Mucosa of stomach (tissue), 1 donor: ENCODE measurements around the gene DDX39A.
A peak's percentile ranks its signal among the peaks of the same experiment; 100 is the strongest.
"Not testable (repeated sequence)": the region's sequence is repeated elsewhere in the genome, so short reads cannot be mapped to it uniquely, and the experiment has no call there.

Source experiments
- H3K27me3 ChIP-seq: one replicate; pipeline ENCODE4 v1.7.0; 2013; ENCODE audit warnings: mild to moderate bottlenecking, low read length; ENCODE audit not compliant: control insufficient read depth, insufficient read depth
- H3K36me3 ChIP-seq: one replicate; pipeline ENCODE4 v1.7.0; 2013; ENCODE audit warnings: low read length; ENCODE audit not compliant: control insufficient read depth, insufficient read depth
- H3K4me1 ChIP-seq: one replicate; pipeline ENCODE4 v1.7.0; 2013; ENCODE audit warnings: mild to moderate bottlenecking, low read length; ENCODE audit not compliant: control insufficient read depth, insufficient read depth
- H3K4me3 ChIP-seq: one replicate; pipeline ENCODE4 v1.7.0; 2013; ENCODE audit warnings: low read length
- H3K9ac ChIP-seq: one replicate; pipeline ENCODE4 v1.7.0; 2013; ENCODE audit warnings: mild to moderate bottlenecking, low read length, moderate library complexity
- H3K9me3 ChIP-seq: one replicate; pipeline ENCODE4 v1.7.0; 2013; ENCODE audit warnings: mild to moderate bottlenecking, low read length, moderate library complexity; ENCODE audit not compliant: control insufficient read depth
- donor health status: Pancreatic carcinoma.

Gene DDX39A

DNA sequence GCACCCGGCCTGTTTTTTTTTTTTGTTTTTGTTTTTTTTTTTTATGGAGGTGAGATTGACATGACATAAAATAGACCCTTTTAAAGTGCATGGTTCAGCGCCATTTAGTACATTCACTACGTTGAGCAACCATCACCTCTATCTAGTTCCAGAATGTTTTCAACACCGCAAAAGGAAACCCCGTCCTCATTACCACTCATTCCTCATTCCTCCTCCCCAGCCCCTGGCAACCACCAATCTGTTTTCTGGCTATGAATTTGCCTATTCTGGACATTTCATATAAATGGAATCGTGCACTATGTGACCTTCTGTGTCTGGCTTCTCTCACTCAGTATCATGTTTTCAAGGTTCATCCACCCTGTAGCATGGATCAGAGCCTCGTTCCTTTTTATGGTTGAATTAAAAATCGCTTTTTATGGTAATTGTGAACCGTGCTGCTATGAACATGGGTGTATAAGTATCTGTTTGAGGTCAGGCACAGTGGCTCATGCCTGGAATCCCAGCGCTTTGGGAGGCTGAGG, 47.8 kb downstream of the DDX39A start:
- H3K27me3 ChIP-seq: no peaks in the 10 kb centered on the region
- H3K9me3 ChIP-seq: no peaks in the 10 kb centered on the region
- H3K4me3 ChIP-seq: no peak overlapping the region
- H3K9ac ChIP-seq: no peak overlapping the region
- peaks cover 13% of the 10 kb centered on the region for H3K4me1 ChIP-seq
- no peaks in the 10 kb centered on the region for H3K36me3 ChIP-seq

DNA sequence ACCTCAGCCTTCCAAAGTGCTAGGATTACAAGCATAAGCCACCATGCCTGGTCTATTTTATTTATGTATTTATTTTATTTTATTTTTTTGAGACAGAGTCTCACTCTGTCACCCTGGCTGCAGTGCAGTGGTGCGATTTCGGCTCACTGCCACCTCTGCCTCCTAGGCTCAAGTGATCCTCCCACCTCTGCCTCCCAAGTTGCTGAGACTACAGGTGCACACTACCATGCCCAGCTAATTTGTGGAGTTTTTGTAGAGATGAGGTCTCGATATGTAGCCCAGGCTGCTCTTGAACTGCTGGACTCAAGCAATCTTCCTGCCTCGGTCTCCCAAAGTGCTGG, 48.2 kb downstream of the DDX39A start:
- no peak overlapping the region for H3K4me3 ChIP-seq
- H3K36me3 ChIP-seq: no peaks in the 10 kb centered on the region
- H3K4me1 ChIP-seq: peaks cover 15% of the 10 kb centered on the region
- no peaks in the 10 kb centered on the region for H3K9me3 ChIP-seq
- no peaks in the 10 kb centered on the region for H3K27me3 ChIP-seq
- no peak overlapping the region for H3K9ac ChIP-seq

DNA sequence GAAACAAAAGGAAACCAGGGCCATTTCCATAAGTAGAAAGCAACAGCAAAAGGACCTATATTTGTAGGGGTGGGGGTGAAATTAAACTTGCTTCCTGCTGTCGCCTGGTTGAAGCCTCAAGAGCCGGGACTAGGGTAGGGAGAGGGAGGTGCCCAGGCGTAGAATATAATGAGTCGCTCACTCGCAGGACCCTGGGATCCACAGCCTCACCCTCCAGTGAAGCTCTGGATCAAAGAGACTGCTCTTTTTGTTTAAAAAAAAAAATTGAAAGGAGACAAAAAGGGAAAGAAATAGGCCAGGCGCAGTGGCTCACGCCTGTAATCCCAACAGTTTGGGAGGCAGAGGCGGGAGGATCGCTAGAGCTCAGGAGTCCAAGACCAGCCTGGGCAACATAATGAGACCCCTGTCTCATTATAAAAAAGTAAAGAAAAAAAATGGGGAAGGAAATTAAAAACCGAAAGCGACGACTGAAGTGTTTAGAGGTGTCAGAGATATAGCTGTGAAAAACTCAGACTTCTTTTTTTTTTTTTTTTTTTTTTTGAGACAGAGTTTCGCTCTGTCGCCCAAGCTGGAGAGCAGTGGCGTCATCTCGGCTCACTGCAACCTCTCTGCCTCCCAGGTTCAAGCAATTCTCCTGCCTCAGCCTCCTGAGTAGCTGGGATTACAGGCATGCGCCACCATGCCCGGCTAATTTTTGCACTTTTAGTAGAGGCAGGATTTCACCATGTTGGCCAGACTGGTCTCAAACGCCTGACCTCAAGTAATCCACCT, 48.8 kb downstream of the DDX39A start:
- Histone ChIP-seq H3K9ac (no peak overlapping the region), H3K36me3 (no peaks in the 10 kb centered on the region), H3K4me3 (no peak overlapping the region), H3K9me3 (no peaks in the 10 kb centered on the region), H3K27me3 (no peaks in the 10 kb centered on the region), H3K4me1 (peaks cover 9% of the 10 kb centered on the region)

DNA sequence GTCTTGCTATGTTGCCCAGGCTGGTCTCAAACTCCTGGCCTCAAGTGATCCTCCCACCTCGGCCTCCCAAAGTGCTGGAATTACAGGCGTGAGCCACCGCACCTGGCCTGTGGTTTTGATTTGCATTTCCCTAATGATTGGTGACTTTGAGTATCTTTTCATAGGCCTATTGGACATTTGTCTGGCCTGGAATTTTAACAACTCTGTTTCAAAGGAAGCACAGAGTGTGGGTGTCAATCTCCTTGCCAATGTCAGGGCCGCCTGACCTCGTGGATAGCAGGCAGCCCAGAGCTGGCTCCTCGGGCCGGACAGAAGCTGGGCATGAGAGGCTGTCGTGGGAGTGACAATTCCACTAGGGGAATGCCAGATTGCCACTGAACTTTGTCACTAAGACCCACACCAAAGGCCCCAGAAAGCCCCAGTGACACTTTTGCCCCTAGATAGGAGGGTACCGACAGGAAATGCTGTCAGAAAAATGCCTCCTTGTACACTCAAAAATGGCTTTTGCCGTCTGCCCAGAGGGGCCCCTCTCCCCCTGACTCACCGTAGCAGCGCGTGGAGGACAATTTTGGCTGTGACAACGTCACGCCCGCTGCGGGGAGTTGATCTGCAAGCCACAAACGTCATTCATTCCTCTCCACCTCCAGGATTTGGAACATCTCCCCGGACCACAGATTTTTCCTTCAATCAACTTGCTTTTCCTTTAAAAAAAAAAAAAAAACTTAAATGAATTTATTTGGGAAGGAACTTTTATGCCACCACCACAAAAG, 49.6 kb downstream of the DDX39A start:
- no peak overlapping the region for H3K4me3 ChIP-seq
- H3K9ac ChIP-seq: no peak overlapping the region
- peaks cover 8% of the 10 kb centered on the region for H3K4me1 ChIP-seq

DNA sequence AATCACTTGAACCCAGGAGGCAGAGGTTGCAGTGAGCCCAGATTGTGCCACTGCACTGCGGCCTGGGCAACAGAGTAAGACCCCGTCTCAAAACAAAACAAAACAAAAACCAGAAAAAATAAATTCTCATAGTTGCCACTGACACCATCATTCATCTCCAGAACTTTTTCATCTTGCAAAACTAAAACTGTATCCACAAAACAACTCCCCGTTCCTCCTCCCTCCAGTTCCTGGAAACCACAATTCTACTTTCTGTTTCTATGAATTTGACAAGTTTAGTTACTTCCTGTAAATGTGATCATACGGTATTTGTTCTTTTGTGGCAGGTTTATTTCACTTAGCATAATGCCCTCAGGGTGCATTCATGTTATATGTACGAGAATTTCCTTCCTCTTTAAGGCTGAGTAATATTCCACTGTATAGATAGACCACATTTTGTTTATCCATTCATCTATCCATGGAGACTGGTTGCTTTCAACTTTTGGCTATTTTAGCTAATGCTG, 51.1 kb downstream of the DDX39A start:
- Histone ChIP-seq H3K9me3 (no peaks in the 10 kb centered on the region), H3K4me3 (no peak overlapping the region), H3K9ac (no peak overlapping the region), H3K4me1 (peaks cover 15% of the 10 kb centered on the region), H3K36me3 (no peaks in the 10 kb centered on the region), H3K27me3 (no peaks in the 10 kb centered on the region)

More for the DNA sequence above, 49.6 kb downstream of the DDX39A start:
- Histone ChIP-seq H3K36me3 (no peaks in the 10 kb centered on the region), H3K9me3 (no peaks in the 10 kb centered on the region), H3K27me3 (no peaks in the 10 kb centered on the region)

DNA sequence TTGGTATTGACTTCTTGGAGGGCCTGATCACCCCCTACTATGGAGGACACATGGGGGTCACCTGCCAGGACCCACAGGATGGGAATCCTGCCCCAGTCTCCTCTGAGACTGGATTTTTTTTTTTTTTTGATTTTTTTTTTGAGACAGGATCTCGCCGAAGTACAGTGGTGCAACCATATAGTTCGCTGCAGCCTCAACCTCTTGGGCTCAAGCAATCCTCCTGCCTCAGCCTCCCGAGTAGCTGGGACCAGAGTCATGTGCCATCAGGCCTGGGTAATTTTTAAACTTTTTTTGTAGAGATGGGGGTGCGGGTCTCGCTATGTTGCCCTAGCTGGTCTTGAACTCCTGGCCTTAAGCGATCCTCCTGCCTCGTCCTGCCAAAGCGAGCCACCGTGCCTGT, 52.1 kb downstream of the DDX39A start:
- Histone ChIP-seq H3K9ac (no peak overlapping the region), H3K4me1 (peaks cover 15% of the 10 kb centered on the region)

DNA sequence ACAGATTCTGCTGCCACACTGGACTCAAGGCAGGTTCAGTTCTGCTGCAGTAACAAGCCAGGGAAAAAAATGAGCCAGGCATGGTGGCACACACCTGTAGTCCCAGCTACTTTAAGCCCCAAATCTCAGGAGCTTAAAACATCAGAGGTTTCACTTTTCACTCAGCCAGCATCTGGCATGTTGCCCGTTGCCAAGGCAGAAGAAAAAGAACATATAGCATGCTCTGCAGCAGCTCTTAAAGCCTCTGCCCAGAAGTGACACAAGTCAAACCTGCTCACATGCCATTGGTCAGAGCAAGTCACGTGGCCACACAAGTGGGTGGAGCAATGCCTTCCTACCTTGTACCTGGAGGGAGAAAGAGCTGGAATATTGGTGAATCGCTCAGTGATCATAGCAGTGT, 52.6 kb downstream of the DDX39A start:
- peak overlapping the region; percentile 27 for H3K4me3 ChIP-seq
- peak overlapping the region; percentile 45 for H3K9ac ChIP-seq
- H3K36me3 ChIP-seq: no peaks in the 10 kb centered on the region
- H3K27me3 ChIP-seq: no peaks in the 10 kb centered on the region
- H3K9me3 ChIP-seq: no peaks in the 10 kb centered on the region
- peaks cover 15% of the 10 kb centered on the region for H3K4me1 ChIP-seq

More for the DNA sequence above, 52.1 kb downstream of the DDX39A start:
- Histone ChIP-seq H3K36me3 (no peaks in the 10 kb centered on the region), H3K4me3 (no peak overlapping the region), H3K27me3 (no peaks in the 10 kb centered on the region), H3K9me3 (no peaks in the 10 kb centered on the region)

DNA sequence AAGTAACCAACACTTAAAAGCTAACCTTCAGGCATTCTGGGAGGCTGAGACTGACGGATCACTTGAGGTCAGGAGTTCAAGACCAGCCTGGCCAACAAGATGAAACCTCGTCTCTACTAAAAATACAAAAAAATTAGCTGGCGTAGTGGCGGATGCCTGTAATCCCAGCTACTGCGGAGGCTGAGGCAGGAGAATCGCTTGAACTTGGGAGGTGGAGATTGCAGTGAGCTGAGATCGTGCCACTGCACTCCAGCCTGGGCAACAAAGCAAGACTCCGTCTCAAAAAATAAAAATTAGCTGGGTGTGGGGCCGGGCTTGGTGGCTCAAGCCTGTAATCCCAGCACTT, 55.1 kb downstream of the DDX39A start:
- not testable (repeated sequence) for H3K9ac ChIP-seq

DNA sequence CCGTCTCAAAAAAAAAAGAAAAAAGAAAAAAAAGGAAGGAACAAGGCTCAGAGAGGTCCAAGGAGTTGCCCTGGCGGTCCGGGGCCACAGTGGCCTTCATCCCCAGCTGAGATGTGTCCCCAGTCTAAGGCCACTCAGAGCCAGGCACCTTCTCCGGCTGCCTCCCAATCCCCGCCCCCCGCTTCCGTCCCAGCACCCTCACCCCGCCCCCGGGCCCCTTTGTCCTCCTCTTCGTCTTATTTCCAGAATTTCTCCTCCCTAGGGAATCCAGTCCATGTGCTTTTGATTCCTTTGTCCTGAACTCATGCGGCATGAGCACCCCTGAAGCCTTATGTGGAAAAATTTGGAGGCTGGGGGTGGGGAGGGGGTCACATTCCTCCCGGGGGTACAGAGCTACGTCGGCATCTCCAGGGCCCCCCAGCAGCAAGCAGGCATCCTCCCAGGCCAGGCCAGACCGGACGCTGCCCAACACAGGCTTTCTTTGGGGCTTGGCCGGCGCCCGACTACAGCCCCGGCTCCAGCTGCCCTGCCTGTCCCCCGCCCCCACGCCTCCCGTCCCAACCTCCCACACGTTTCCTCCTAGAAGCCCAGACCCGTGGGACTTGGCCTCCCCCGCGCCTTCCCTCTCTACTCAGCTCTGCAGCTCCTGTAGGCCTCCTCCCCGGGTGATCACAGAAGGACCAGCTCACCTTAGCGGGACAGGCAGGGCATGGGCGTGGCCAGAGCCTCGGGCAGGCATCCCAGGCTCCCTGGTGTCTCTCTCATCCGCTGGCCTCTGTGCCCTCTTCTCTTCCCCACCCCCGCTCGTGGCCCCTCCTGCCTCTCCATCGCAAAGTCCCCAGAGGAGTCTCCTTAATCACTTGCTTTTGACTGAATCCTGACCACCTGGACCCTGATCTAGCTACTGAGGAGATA, 55.7 kb downstream of the DDX39A start:
- Histone ChIP-seq H3K36me3 (no peaks in the 10 kb centered on the region), H3K27me3 (no peaks in the 10 kb centered on the region), H3K9ac (peak overlapping the region; percentile 47), H3K9me3 (no peaks in the 10 kb centered on the region), H3K4me1 (peaks cover 15% of the 10 kb centered on the region), H3K4me3 (no peak overlapping the region)

More for the DNA sequence above, 55.1 kb downstream of the DDX39A start:
- not testable (repeated sequence) for H3K9me3 ChIP-seq, H3K27me3 ChIP-seq, H3K4me3 ChIP-seq, H3K36me3 ChIP-seq
- peaks cover 15% of the 10 kb centered on the region for H3K4me1 ChIP-seq

DNA sequence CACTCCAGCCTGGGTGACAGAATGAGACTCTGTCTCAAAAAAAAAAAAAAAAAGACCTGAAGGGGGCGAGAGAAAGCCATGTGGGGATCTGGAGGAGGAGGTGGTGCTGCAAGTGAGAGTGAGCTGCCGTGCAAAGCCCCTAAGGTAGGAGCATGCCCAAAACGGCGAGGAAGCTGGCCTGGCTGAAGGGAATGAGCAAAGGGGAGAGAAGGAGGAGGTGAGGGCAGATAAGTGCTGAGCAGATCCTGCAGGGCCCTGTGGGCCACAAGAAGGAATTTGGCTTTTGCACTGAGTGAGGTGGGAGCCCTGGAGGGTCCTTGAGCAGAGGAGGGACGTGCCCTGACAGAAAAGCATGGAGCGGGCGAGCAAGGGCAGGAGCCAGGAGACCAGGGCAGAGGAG, 57.3 kb downstream of the DDX39A start:
- H3K9ac ChIP-seq: no peak overlapping the region
- no peaks in the 10 kb centered on the region for H3K9me3 ChIP-seq
- peaks cover 14% of the 10 kb centered on the region for H3K4me1 ChIP-seq
- H3K4me3 ChIP-seq: no peak overlapping the region
- no peaks in the 10 kb centered on the region for H3K27me3 ChIP-seq
- H3K36me3 ChIP-seq: no peaks in the 10 kb centered on the region
